Ovary (tissue), 3 donors: ENCODE data around the gene SPATA9.

Experiments used
- POLR2A ChIP-seq: fragments of 450-650 bp; IDR thresholded peaks from one replicate; pipeline ENCODE4 v1.6.1; 2017; ENCODE audit warnings: antibody characterized with exemption, mild to moderate bottlenecking, moderate library complexity
- TF ChIP-seq, protein P1 (sequence below), 3 donors: fragments of 450-650 bp in 2 of 3; fragments of 200-600 bp in 1 of 3; IDR thresholded peaks; one replicate each; pipeline versions ENCODE4 v1.5.1 to v1.8.0; 2016 to 2022; ENCODE audit warnings: antibody characterized with exemption in 3 of 3, mild to moderate bottlenecking in 1 of 3
- donor health status: DM: no; HTN: no; CAD: no.

DNA sequence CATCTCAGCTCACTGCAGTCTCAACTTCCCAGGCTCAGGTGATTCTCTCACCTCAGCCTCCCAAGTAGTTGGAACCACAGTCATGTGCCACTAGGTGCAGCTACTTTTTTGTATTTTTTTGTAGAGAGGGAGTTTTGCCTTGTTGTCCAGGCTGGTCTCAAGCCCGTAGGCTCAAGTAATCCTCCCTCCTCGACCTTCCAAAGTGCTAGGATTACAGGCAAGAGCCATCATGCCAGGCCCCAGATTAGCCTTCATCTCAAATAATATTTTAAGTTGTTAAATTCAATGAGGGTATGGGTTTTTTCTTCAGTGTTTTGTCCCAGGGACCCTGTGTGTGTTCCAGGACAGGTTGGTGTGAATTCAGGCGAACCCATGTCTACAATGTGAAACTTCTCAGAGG, 48.7 kb downstream of the SPATA9 start:
- TF ChIP-seq, protein P1, sequence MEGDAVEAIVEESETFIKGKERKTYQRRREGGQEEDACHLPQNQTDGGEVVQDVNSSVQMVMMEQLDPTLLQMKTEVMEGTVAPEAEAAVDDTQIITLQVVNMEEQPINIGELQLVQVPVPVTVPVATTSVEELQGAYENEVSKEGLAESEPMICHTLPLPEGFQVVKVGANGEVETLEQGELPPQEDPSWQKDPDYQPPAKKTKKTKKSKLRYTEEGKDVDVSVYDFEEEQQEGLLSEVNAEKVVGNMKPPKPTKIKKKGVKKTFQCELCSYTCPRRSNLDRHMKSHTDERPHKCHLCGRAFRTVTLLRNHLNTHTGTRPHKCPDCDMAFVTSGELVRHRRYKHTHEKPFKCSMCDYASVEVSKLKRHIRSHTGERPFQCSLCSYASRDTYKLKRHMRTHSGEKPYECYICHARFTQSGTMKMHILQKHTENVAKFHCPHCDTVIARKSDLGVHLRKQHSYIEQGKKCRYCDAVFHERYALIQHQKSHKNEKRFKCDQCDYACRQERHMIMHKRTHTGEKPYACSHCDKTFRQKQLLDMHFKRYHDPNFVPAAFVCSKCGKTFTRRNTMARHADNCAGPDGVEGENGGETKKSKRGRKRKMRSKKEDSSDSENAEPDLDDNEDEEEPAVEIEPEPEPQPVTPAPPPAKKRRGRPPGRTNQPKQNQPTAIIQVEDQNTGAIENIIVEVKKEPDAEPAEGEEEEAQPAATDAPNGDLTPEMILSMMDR (IDR thresholded peaks at IDR 0.05), result no peak
- TF ChIP-seq POLR2A, result no peak
